NCI-H460 (cell line): ENCODE results near the gene CSNK1G1. TPM values are rescaled to one million over a fixed set of nuclear protein-coding genes. Genes with fewer than 3 reads are reported as not detected.
"Not testable (repeated sequence)": the region's sequence is repeated elsewhere in the genome, so short reads cannot be mapped to it uniquely, and the experiment has no call there.

Experiments
- DNase-seq: peaks from one replicate; pipeline ENCODE4 v3.0.0-alpha.2; 2016; ENCODE audit warnings: low read depth; ENCODE audit errors: extremely low read depth
- total RNA-seq: library from RNA; depleted of rRNA; stranded (reverse); fragments of >200 nt; shearing (Covaris generic); gene quantifications from 2 replicates; pipeline ENCODE4 v1.2.3, GENCODE V29; 2014

The CSNK1G1 gene
- total RNA-seq, 1 experiment from 2014 or later, result 20.7 TPM

DNA sequence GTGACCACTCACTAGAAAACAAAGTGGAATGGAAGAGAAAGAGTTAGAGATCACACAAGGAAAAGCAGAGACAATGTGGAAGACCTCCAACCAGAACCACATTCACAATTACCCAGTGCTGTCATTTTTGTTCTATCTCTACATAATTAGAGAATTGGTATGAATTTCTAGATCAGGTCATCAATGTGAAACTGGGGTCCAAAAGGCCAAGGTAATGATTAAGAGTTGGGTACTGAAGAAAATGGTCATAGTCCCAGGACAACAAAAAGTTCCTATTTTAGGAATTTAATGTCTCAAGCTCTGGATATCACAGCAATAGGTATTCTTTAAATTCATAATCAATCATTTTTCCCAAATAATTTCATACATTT, 108.5 kb downstream of the CSNK1G1 start:
- no peak for DNase-seq

DNA sequence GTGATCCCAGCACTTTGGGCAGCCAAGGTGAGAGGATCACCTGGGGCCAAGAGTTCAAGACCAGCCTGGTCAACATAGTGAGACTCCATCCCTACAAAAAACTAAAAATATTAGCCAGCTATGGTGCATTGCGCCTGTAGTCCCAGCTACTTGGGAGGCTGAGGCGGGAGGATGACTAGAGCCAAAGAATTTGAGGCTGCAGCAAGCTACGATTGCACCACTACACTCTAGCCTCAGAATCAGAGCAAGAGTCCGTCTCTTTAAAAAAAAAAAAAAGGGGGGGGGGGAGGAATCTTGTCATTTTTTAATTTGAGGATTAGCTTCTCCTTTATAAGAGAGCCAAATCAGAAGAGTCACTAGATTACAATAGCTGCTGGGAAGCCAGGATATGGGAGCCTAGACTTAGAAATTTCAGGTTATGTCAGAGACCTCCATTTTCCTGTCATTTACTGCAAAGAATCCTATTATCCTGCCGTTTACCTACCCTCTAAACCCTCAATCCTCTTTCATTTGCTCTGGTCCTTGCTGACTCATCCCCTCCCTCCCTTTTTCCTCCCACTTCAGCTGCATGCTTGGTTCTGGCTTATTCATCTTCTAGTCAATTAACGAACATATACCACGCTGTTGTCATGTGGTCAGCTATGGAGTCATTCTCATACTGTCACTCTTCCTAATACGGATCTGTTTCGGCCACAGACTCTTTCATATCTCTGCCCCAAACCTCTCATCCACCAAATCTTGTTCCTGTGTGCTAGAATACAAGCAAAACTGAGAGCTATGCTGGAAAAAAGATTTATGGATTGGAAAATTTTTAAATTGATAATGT, 109.4 kb downstream of the CSNK1G1 start:
- peak; percentile 70 for DNase-seq

DNA sequence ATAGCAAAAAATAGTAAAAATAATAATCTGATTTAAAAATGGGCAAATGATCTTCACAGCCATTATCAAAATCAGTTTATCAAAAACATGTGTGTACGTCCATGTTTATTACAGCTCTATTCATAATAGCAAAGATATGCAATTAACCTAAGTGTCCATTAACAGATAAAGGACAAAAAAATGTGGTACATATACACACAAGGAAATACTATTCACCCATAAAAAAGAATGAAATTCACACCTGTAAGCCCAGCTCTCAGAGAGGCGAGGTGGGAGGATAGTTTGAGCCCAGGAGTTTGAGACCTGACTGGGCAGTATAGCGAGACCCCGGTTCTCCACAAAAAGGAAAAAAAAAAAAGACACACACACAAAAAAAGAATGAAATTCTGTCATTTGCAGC, 110.6 kb downstream of the CSNK1G1 start:
- DNase-seq, result no peak

DNA sequence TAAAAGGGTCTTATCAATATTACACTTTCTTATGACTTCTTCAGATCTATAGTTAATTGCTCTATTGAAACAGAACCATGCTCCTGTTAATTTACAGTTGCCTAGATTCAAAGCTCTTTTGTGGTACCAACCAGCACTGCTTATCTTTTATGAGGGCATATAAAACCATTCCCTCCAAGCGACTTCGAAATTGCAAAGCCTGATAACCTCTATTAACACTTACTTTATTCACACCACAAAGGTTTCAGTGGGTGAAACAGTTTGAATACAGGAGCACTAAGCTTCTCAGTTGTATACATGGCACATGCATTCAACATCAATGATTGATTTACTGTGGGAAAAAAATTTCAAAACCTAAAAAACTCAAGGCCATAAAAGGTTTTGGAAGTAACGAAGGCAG, 118.3 kb downstream of the CSNK1G1 start:
- DNase-seq, result no peak

DNA sequence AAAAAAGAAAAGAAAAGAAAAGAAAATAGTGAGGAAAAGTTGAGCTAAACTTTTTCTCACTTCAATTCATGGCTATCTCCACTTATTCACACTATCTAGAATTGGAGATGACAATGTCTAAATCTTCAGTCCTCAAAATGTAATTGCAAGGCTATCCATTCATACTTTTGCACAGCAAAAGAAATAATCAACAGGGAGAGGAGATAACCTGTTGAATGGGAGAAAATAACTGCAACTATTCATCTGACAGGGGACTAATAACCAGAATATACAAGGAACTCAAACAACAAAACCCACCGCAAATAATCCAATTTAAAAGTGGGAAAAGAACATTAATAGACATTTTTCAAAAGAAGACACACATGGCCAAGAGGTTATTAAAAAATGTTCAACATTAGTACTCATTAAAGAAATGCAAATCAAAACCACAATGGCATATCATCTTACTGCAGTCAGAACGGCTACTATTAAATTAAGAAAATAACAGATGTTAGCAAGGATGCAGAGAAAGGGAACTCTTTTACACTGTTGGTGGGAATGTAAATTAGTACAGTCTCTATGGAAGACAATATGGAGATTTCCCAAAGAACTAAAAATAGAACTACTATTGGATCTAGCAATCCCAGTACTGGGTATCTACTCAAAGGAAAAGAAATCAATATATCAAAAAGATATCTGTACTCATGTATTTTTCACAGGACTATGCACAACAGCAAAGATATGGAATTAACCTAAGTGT, 119.6 kb downstream of the CSNK1G1 start:
- no peak for DNase-seq

DNA sequence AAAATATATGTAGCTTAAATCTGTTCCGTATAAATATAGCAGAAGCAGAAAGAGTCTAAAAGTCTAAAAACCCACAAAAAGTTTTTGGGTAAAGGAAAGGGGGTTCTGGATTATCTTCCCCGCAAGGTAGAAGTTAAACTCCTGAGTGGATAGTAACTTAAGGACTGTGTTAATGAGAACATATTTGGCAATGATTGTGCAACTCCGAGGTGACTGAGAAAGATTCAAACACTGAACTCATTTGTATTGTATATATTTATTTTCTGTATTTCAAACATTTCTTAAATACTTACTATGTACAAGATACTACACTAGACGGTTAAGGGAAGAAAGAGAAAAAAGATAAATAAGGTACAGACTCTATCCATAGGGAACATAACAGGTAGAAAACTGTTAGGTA, 120.4 kb downstream of the CSNK1G1 start:
- no peak for DNase-seq

DNA sequence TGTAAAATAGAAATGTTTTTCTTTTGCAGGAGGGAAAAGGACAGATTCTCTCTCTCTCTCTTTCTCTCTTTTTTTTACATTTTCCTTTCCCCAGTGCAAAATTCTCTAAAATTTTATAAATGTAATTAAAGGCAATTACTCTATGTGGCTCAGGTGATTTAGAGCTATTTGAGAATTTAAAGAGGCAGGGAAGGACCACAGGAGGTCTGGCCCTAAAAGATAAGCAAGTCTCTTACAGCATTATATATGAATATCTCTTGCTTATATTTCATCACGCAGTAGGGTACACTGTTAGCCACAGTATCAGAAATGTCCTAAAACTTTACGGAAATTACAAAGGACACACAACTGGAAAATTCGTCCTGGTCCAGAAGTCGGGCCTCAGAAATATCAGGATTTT, 122.7 kb downstream of the CSNK1G1 start:
- no peak for DNase-seq

DNA sequence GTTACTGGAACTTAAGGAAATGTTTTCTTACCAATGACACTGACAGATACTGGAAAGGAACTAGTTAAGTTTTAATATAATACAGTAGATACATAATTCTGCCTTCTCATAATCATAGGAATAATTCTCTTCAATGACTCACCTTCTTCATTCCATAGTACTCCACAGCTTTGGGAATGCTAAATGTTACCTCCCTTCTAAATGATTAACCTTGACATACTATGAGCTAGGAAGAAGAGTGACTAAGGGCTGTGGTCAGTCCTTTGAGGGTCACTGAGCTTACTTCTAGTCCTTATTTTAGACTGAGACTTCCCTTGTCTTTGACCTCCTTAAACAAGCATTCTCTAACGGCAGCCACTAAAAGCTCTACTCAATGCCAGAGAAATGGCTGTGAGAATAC, 123.6 kb downstream of the CSNK1G1 start:
- no peak for DNase-seq

DNA sequence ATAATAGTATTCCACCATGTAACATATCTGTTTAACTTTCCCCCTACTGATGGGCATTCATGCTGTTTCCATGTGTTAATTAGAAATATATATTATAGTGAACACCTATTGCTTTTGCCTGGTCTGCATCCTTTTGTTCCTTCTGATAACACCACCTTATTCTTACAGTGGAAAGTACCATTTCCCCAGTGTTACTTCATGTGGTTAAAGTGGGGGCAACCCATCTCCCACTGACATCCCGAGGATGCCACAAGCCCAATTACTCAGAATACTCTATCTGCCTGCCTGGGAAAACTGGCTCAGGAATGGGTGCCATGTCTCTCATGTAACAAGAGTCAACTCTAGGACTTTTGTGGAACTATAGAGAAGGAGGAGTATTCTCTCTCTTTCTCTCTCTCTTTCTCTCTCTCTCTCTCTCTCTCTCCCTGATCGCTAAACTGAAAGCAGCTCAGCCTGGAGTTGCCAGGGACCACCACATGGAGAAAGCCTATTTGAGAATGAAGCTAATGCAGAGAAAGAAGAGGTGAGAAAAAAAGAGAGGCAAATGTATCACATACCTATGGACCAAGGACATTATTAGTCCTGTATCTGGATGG, 126.7 kb downstream of the CSNK1G1 start:
- DNase-seq, result no peak

DNA sequence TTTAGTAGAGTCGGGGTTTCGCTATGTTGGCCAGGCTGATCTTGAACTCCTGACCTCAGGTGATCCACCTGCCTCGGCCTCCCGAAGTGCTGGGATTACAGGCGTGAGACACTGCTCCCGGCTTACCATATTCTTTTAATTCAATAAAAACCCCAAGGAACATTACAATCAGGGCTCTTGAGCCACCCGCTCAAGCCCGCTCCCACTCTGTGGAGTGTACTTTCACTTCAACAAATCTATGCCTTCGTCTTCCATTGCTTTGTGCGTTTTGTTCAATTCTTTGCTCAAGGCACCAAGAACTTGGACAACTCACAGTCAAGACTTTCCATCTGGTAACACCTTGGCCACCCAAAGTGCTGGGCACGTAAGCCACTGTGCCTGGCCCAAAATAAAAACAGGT, 130.2 kb downstream of the CSNK1G1 start:
- no peak for DNase-seq

DNA sequence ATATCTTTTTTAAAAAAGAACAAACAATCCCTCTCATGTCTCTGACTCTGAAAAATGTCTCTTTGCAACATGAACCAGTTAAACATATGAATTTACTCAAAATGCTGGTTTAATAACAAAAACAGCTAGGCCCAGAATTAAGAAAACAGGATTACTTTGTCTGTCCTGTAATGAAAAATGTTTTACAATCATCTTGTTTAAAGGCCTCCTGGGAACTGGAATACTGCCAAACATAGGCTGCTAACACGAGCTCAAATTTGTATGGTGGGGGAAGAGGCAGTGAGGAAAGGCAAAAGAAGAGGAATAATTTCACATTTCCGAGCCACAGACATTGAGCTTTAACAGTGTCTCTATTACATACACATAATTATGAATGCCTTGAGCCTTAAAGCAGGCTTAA, 131.5 kb downstream of the CSNK1G1 start:
- DNase-seq, result no peak

DNA sequence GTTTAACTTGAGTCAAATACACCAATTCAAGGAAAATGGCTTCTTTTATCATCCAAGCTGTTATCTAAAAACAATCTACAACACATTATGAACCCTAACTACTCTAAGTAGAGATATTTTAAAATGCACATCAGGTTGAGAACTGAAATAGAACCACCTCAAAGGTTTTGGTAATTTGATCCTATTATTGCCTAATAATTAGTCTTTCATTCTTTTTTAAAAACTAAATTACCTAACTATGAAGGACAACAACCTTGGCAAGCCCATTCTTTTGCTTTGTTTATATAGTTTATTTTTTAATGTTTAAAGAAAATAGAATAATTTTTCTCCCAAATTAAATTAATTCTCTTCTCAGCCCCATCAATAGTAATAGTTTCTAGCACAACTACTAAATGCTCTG, 132.1 kb downstream of the CSNK1G1 start:
- DNase-seq, result no peak

DNA sequence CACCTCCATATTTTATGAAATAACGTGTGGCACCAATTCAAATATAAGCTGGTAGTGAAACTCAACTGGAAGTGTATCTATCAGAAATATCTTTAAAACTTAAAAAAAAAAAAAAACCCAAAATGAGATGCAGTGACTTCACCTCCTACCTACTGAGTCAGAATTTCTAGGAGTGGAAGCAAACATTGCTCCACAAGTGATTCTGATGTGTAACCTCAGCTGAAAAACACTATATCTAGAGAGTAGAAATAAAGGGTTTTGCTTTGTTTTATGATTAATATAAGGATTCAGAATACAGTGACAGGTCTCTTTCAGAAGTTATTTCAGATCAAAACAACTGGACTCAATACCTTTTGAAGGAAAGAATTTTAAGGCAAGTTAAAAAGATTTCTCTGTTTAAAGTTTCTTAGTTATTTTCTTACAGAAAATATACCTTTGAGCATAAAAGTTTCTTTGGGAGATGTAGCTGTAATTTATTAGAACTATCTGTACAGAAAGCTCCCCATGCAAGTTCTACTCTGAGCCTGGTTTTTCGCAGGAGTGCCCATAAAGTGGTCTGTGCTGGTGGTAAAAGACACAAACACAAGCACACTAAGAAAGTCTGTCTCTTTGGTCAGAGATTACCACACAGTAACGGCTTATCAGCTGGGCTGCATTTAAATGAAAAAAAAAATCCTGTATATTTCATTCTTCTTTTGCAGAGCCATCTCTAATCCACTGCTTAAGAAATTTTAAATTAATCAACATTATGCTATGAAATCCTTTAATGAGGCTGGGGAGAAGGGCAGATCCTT, 133.2 kb downstream of the CSNK1G1 start:
- no peak for DNase-seq

DNA sequence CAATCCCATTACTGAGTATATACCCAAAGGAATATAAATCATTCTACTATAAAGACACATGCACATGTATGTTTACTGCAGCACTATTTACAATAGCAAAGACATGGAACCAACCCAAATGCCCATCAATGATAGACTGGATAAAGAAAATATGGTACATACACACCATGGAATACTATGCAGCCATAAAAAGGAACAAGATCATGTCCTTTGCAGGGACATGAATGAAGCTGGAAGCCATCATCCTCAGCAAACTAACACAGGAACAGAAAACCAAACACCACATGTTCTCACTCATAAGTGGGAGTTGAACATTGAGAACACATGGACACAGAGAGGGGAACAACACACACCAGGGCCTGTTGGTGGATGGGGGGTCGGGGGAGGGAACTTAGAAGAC, 134.1 kb downstream of the CSNK1G1 start:
- DNase-seq, result not testable (repeated sequence)

DNA sequence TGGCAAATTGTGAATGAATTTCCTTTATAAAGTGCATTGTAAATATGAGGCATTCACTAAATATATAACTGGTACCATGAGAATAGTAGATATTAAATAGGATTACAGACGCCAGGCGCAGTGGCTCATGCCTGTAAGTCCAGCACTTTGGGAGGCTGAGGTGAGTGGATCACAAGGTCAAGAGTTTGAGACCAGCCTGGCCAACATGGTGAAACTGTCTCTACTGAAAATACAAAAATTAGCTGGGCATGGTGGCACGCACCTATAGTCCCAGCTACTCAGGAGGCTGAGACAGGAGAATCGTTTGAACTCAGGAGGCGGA, 138.6 kb downstream of the CSNK1G1 start:
- DNase-seq, result not testable (repeated sequence)

DNA sequence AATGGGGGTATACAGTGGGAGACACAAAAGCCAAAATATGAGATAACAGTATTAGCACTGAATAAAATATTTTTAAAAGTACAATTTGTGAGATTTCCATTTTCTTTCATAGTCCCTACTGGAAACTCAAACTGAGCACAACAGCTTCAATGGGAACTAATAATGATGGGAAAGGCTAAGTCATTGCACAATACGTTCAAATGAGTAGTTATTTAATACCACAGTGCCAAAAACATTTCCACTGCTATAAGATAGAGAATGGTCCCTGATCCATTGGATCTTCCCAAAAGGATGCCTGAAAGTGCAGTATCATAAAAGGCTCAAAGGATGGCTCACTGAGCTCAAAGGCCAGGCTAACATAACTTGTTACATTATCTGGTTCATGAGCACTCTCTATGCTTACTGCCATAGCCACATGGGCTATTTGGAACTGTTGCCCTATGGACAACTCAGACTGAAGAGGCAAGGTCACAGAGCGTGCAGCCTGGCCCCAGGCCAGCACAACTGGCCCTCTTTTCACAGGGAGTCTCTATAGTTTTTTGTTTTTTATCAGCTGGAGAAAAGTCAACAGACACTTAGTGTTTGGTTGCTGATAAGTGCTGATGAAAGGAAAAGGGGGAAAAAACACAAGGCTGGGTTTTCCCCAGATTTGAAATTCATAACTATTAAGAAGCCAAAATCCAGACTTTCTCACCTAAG, 139.1 kb downstream of the CSNK1G1 start:
- DNase-seq, result no peak

DNA sequence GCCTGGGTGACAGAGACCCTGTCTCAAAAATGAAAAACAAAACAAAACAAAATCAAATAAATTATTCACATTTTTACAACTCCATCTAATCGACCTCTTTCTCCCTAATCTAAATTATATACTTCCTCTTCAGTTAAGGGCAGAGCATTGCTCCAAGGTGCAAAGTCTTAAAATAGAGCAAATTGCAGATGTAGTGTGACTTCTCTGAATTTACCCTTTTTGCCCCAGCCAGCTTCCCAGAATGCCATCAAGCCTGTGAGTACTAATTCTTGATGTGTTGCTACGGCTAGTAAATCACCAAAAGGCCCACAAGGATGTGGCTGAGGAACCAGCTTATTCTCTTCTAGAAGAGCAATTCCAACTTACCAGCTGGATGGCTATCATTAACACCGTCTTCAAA, 139.8 kb downstream of the CSNK1G1 start:
- no peak for DNase-seq

DNA sequence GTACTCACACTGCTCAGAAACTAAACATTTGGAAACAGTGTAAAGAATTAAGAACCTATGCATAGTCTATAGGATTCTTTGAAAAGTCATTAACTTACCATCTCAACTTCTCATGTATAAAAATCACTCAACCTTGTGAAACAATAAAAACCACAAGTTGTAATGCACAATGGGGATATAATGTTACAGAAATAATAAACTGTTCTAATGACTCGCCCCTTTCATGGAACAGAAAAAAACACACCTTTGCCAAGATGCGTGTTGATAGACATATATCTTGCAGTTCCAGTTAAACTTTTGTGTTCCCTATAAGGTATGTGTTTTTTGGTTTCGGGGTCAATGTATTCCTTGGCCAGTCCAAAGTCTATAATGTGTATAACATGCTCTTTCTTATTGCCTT, 142.3 kb downstream of the CSNK1G1 start:
- no peak for DNase-seq

DNA sequence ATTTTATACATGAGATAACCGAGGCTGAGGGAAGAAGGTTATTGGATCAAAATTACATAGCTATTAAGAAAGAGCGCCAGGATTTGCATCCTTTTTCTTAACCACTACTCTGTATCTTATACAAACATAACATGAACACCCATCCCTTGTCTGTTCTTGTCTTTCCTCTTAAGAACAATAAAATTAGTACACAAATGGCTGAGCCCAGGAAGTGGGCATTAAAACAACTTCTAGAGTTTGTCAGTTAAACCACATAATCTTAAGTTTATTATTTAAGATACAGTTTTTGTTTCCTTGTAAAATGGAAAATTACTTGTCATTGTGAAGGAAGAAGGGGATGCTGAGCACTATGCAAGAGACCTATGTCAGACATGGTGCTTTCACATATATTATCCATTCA, 144.3 kb downstream of the CSNK1G1 start:
- DNase-seq, result no peak

DNA sequence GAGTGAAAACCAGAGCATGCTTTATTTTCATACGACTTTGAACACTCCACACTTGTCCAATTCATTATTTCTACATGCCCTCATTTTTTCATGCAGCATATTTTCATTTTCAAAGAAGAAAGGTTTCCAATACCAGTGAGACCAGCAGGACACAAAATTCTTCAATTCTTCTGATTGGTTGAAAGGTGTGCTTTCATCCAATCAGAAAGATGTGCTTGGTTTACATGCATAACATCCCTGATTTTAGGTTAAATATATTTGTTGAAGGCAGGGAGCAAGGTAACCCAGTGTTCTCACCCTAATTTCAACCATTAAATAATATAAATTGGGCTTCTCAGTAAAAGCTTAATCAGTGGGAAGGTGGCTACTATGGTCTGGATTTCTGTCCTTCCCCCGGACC, 145.6 kb downstream of the CSNK1G1 start:
- DNase-seq, result no peak
